Mesenchymal stem cell (in vitro differentiated cells and primary cell): ENCODE data around the gene DCTN1.

Source experiments
- DNase-seq: peaks from one replicate; pipeline ENCODE4 v3.0.0-alpha.2; 2013
- H2AFZ ChIP-seq: one replicate; pipeline ENCODE4 v1.6.1; 2013; ENCODE audit warnings: low read depth, mild to moderate bottlenecking, control low read depth, inconsistent platforms, low read length, moderate library complexity
- H2AK5ac ChIP-seq: 2 replicates; pipeline ENCODE4 v1.6.1; 2013; ENCODE audit warnings: low read length, moderate library complexity, mild to moderate bottlenecking, inconsistent platforms; ENCODE audit not compliant: severe bottlenecking
- H2BK120ac ChIP-seq: one replicate; pipeline ENCODE4 v1.6.1; 2013; ENCODE audit warnings: low read depth, mild to moderate bottlenecking, inconsistent platforms, low read length, moderate library complexity
- H2BK12ac ChIP-seq, 2 experiments: one replicate each; pipeline ENCODE4 v1.6.1; 2013; ENCODE audit warnings: inconsistent platforms in 2 of 2, low read length in 2 of 2, mild to moderate bottlenecking in 2 of 2, moderate library complexity in 2 of 2, control low read depth in 1 of 2
- H2BK15ac ChIP-seq: one replicate; pipeline ENCODE4 v1.6.1; 2013; ENCODE audit warnings: mild to moderate bottlenecking, low read depth, inconsistent platforms; ENCODE audit not compliant: poor library complexity, severe bottlenecking
- H2BK5ac ChIP-seq: 2 replicates; pipeline ENCODE4 v1.6.1; 2013; ENCODE audit warnings: low read depth, mild to moderate bottlenecking, low read length, control low read depth, inconsistent platforms; ENCODE audit not compliant: poor library complexity, severe bottlenecking
- H3K14ac ChIP-seq, 2 experiments: one replicate each; pipeline ENCODE4 v1.6.1; 2013; ENCODE audit warnings: inconsistent platforms in 2 of 2, low read length in 2 of 2, control low read depth in 1 of 2, mild to moderate bottlenecking in 1 of 2, moderate library complexity in 1 of 2
- H3K18ac ChIP-seq, 2 experiments: one replicate each; pipeline ENCODE4 v1.6.1; 2013; ENCODE audit warnings: inconsistent platforms in 2 of 2, low read length in 2 of 2, control low read depth in 1 of 2, low read depth in 1 of 2, mild to moderate bottlenecking in 1 of 2
- H3K23ac ChIP-seq, 2 experiments: one replicate each; pipeline ENCODE4 v1.6.1; 2013; ENCODE audit warnings: inconsistent platforms in 2 of 2, low read length in 2 of 2, mild to moderate bottlenecking in 2 of 2, moderate library complexity in 2 of 2, control low read depth in 1 of 2
- H3K27ac ChIP-seq: 2 replicates; pipeline ENCODE4 v1.5.1; 2013; ENCODE audit warnings: mild to moderate bottlenecking, moderate library complexity, low read length, control low read depth, inconsistent platforms; ENCODE audit not compliant: poor library complexity, severe bottlenecking
- H3K27me3 ChIP-seq, 2 experiments: 2 replicates each; pipeline versions ENCODE4 v1.6.1 to v1.7.0; 2013; ENCODE audit warnings: low read length in 2 of 2, mild to moderate bottlenecking in 2 of 2, moderate library complexity in 2 of 2, control low read depth in 1 of 2, inconsistent platforms in 1 of 2; ENCODE audit not compliant: control insufficient read depth in 1 of 2, insufficient read depth in 1 of 2
- H3K36me3 ChIP-seq, 2 experiments: 2 replicates each; pipeline versions ENCODE4 v1.6.1 to v1.7.0; 2013; ENCODE audit warnings: low read length in 2 of 2, control low read depth in 1 of 2, inconsistent platforms in 1 of 2, low read depth in 1 of 2, mild to moderate bottlenecking in 1 of 2; ENCODE audit not compliant: insufficient read depth in 2 of 2, control insufficient read depth in 1 of 2
- H3K4ac ChIP-seq, 2 experiments: one replicate each; pipeline ENCODE4 v1.6.1; 2013; ENCODE audit warnings: inconsistent platforms in 2 of 2, low read length in 2 of 2, mild to moderate bottlenecking in 2 of 2, moderate library complexity in 2 of 2, control low read depth in 1 of 2, low read depth in 1 of 2
- H3K4me1 ChIP-seq: 2 replicates; pipeline ENCODE4 v1.6.1; 2013; ENCODE audit warnings: low read depth, low read length, control low read depth; ENCODE audit not compliant: control insufficient read depth, insufficient read depth
- H3K4me2 ChIP-seq: 2 replicates; pipeline ENCODE4 v1.6.1; 2013; ENCODE audit warnings: low read length, mild to moderate bottlenecking, inconsistent platforms; ENCODE audit not compliant: poor library complexity, severe bottlenecking
- H3K4me3 ChIP-seq, 2 experiments: 2 replicates each; pipeline versions ENCODE4 v1.5.1 to v1.7.0; 2013; ENCODE audit warnings: low read length in 2 of 2, mild to moderate bottlenecking in 2 of 2, control low read depth in 1 of 2, low read depth in 1 of 2; ENCODE audit not compliant: insufficient read depth in 1 of 2
- H3K79me1 ChIP-seq: replicated peaks from 2 replicates; pipeline ENCODE4 v1.6.1; 2013; ENCODE audit warnings: mild to moderate bottlenecking, control low read depth, low read length, inconsistent platforms; ENCODE audit not compliant: poor library complexity, severe bottlenecking
- H3K9ac ChIP-seq: 2 replicates; pipeline ENCODE4 v1.7.0; 2013; ENCODE audit warnings: mild to moderate bottlenecking, low read length, moderate library complexity
- H3K9me3 ChIP-seq: 2 replicates; pipeline ENCODE4 v1.7.0; 2013; ENCODE audit warnings: mild to moderate bottlenecking, low read length; ENCODE audit not compliant: control insufficient read depth
- H4K8ac ChIP-seq: one replicate; pipeline ENCODE4 v1.6.1; 2013; ENCODE audit warnings: inconsistent platforms, mild to moderate bottlenecking, low read length, moderate library complexity
- H4K91ac ChIP-seq: one replicate; pipeline ENCODE4 v1.6.1; 2013; ENCODE audit warnings: mild to moderate bottlenecking, low read length, inconsistent platforms
- WGBS: methylation state at CpG from one replicate; pipeline ENCODE4 v1.1.7; 2013; ENCODE audit warnings: mixed read lengths; 5-methylcytosine and 5-hydroxymethylcytosine counted together

The DCTN1 gene

GRCh38 chr2:74425523-74425922, 45.4 kb upstream of the DCTN1 start:
- Histone ChIP-seq H3K79me1 (peaks cover 1% of the 10 kb centered on the region), H3K9ac (no peak overlapping the region), H3K27ac (no peak overlapping the region), H3K4me2 (no peak overlapping the region), H2BK120ac (no peak overlapping the region), H3K14ac (no peak overlapping the region), H3K4me3 (no peak overlapping the region), H4K91ac (no peak overlapping the region), H2AFZ (no peak overlapping the region), H3K4ac (no peak overlapping the region), H3K9me3 (no peaks in the 10 kb centered on the region), H3K36me3 (peaks cover 51 to 56% of the 10 kb centered on the region in 2 experiments), H3K18ac (no peak overlapping the region), H2BK5ac (no peak overlapping the region), H2BK12ac (no peak overlapping the region), H2BK15ac (no peak overlapping the region), H3K27me3 (no peaks in the 10 kb centered on the region), H3K23ac (no peak overlapping the region), H3K4me1 (peaks cover 21% of the 10 kb centered on the region), H2AK5ac (no peak overlapping the region), H4K8ac (no peak overlapping the region)
- DNase-seq, result no peak
- 96% methylated on average over 7 of the region's 7 CpGs for WGBS

- 95% methylated on average over 4 of the region's 5 CpGs for WGBS
- H2AK5ac ChIP-seq, result no peak overlapping the region
Observed at GRCh38 chr2:74424995-74425406, 44.9 kb upstream of the DCTN1 start.

GRCh38 chr2:74424139-74424992, 44.3 kb upstream of the DCTN1 start:
- Histone ChIP-seq H3K79me1 (no peaks in the 10 kb centered on the region), H3K36me3 (peaks cover 39 to 44% of the 10 kb centered on the region in 2 experiments), H2BK120ac (no peak overlapping the region), H3K4me3 (no peak overlapping the region), H3K27me3 (no peaks in the 10 kb centered on the region), H2BK15ac (no peak overlapping the region), H4K8ac (no peak overlapping the region), H2AK5ac (no peak overlapping the region), H3K9me3 (no peaks in the 10 kb centered on the region), H3K4me1 (peaks cover 11% of the 10 kb centered on the region), H3K9ac (no peak overlapping the region), H2BK5ac (no peak overlapping the region), H3K4me2 (no peak overlapping the region), H3K27ac (no peak overlapping the region), H3K18ac (no peak overlapping the region), H2AFZ (no peak overlapping the region), H3K14ac (no peak overlapping the region), H3K23ac (no peak overlapping the region), H4K91ac (no peak overlapping the region), H2BK12ac (no peak overlapping the region), H3K4ac (no peak overlapping the region)
- no peak for DNase-seq
- 87% methylated on average over 5 of the region's 5 CpGs for WGBS

More at GRCh38 chr2:74424995-74425406, 44.9 kb upstream of the DCTN1 start:
- Histone ChIP-seq H2BK5ac (no peak overlapping the region), H3K18ac (no peak overlapping the region), H3K27ac (no peak overlapping the region), H4K8ac (no peak overlapping the region), H2AFZ (no peak overlapping the region), H3K9ac (no peak overlapping the region), H2BK120ac (no peak overlapping the region), H3K14ac (no peak overlapping the region), H3K27me3 (no peaks in the 10 kb centered on the region), H3K79me1 (no peaks in the 10 kb centered on the region), H3K36me3 (peaks cover 46 to 51% of the 10 kb centered on the region in 2 experiments), H3K23ac (no peak overlapping the region), H3K4me1 (peaks cover 16% of the 10 kb centered on the region), H3K9me3 (no peaks in the 10 kb centered on the region), H2BK12ac (no peak overlapping the region), H2BK15ac (no peak overlapping the region), H3K4me3 (no peak overlapping the region), H3K4ac (no peak overlapping the region), H3K4me2 (no peak overlapping the region), H4K91ac (no peak overlapping the region)
- DNase-seq, result no peak

- no peak overlapping the region for H3K23ac ChIP-seq
- no peak overlapping the region for H3K18ac ChIP-seq
- H2BK120ac ChIP-seq, result no peak overlapping the region
- H3K4me2 ChIP-seq, result no peak overlapping the region
- H3K14ac ChIP-seq, result no peak overlapping the region
- no peak overlapping the region for H3K4me3 ChIP-seq
- peaks cover 11% of the 10 kb centered on the region for H3K4me1 ChIP-seq
- H3K27ac ChIP-seq, result no peak overlapping the region
- no peak overlapping the region for H2BK15ac ChIP-seq
- no peak overlapping the region for H2AFZ ChIP-seq
- H4K8ac ChIP-seq, result no peak overlapping the region
- no peak overlapping the region for H3K9ac ChIP-seq
- no peaks in the 10 kb centered on the region for H3K79me1 ChIP-seq
- H3K4ac ChIP-seq, result no peak overlapping the region
- no peak overlapping the region for H4K91ac ChIP-seq
- no peak overlapping the region for H2BK5ac ChIP-seq
- no peaks in the 10 kb centered on the region for H3K9me3 ChIP-seq
- no peak overlapping the region for H2AK5ac ChIP-seq
- no peaks in the 10 kb centered on the region for H3K27me3 ChIP-seq
- WGBS, result 88% methylated on average over 9 of the region's 9 CpGs
- H3K36me3 ChIP-seq, result peaks cover 30 to 37% of the 10 kb centered on the region in 2 experiments
- no peak overlapping the region for H2BK12ac ChIP-seq
- DNase-seq, result no peak
Observed at GRCh38 chr2:74423231-74424095, 43.4 kb upstream of the DCTN1 start.
